Forelimb muscle (tissue), 1 donor: ENCODE results near the gene AGBL4. TPM values are rescaled to one million over a fixed set of nuclear protein-coding genes. Genes with fewer than 3 reads are reported as not detected.

Experiments used
- DNase-seq: peaks from one replicate; pipeline ENCODE4 v3.0.0-alpha.2; 2013; ENCODE audit warnings: low read depth
- polyA plus RNA-seq: library from polyadenylated mRNA; unstranded; fragments of 120-200 nt; gene quantifications from one replicate; pipeline ENCODE4 v1.2.1, GENCODE V29; 2013; ENCODE audit not compliant: insufficient read length

AGBL4 gene
- polyA plus RNA-seq, 1 donor, result 0.15 TPM

DNA sequence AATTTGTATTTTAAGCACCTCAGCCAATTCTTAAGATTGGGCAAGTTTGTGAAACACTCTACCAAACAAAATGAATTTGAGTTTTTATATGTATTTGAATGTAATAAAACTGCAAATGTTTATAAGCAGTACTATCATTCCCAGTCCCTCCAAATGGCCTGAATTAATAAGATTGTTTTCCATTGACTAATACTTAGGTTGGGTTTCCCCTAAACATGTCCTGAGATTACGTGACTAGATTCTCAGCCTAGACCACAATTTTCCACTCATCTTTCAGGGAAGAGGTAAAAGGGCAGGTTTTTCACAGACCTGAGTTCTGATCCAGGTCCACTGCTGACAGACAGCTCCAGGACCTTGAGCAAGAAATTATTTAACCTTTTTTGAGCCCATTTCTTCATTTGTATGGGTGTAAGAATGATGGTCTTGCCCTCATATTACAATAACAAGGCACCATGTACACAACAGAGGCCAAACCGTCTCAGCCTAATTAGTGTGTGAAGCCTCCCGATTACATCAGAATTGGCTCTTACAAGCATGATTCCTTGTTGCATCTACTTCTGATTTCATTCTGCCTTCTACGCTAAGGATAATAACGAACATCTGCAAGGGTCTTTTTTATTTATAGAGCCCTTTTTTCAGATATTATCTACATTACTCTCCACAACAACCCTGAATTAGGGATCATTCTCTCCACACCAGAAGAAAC is 1298.3 kb downstream of the AGBL4 start:
- no peak for DNase-seq

DNA sequence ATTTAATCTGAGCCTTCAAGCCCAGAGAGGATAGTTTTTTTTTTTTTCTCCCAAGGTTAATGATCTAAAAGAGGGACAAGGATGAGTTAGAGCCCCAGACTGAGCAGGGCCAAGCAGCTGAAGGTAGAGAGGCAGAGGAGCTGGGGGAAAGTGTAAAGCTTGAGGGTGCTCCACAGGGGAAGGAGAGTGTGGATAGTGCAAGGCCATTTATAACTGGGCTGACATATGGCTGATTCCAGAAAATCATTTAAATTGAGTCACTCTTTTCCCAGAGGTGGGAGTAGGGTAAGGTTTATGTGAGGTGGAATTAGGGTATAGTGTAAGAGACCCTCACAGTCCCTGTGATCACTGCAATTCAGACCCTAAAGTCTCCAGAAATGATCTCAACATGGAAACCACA is 1302.8 kb downstream of the AGBL4 start:
- no peak for DNase-seq

GRCh38 chr1:48718705-48719104 is 1305.0 kb downstream of the AGBL4 start:
- DNase-seq, result no peak

DNA sequence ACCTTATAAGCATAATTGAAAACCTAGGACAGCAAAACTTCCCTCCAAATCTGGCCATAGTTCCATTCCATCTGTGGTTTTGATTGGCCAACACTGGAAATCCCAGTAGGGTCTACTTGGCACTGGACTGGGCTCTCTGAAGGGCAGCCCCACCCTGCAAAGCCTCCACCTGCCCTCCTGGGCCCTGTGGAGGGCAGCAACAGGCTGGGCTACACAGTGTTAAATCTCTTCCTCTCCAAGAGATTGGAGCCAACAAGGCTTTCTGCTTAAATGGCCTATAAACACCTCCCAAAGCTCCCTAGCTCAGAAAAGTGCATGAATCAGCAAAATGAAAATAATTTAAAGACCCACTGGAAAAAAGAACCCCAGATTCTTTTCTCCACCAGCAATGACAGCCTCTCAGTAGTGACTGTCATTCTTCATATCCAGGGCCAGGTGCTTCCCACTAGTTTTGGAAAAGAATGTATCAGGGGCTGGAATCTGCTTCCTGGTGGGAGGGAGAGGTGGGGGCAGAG is 1305.6 kb downstream of the AGBL4 start:
- DNase-seq, result no peak

DNA sequence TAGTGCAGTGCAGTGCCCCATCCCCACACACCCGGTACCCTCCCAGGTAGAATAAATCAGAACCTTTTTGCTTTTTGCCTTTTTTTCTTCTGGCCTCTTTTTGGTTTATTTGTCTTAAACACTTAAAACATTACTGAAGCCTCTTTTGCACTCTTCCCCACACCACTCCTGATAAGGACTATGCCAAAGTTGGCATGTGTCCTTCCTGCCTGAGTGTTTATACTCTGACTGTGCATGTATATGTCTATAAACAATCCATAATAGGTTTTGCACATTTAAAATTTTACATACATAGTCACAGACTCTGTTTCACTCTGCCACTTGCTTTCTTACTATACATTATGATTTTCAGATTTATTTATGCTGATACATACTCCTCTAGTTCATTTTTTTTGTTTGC is 1306.7 kb downstream of the AGBL4 start:
- no peak for DNase-seq

GRCh38 chr1:48715921-48716320 is 1307.8 kb downstream of the AGBL4 start:
- DNase-seq, result no peak

GRCh38 chr1:48710915-48711314 is 1312.8 kb downstream of the AGBL4 start:
- DNase-seq, result no peak

GRCh38 chr1:48710318-48710717 is 1313.4 kb downstream of the AGBL4 start:
- DNase-seq, result no peak

- no peak for DNase-seq
These were observed 1319.0 kb downstream of the AGBL4 start for GRCh38 chr1:48704736-48705135.

DNA sequence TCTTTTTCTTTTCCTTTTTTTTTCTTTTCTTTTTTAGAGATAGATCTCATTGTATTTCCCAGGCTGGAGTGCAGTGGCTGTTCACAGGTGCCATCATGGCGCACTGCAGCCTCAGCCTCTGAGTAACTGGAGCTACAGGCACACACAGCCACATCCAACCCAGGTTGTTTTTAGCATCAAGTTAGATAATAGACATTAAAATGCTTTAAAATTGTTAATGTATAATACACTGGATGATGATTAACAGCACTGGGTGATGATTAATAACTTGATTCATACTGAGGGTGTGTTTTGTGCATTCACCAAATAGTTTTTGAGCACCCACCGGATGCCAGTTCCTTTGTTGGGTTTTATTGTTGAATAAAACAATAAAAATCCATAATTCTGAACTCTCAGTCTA is 1322.3 kb downstream of the AGBL4 start:
- no peak for DNase-seq

GRCh38 chr1:48697066-48697707 is 1326.6 kb downstream of the AGBL4 start:
- no peak for DNase-seq

DNA sequence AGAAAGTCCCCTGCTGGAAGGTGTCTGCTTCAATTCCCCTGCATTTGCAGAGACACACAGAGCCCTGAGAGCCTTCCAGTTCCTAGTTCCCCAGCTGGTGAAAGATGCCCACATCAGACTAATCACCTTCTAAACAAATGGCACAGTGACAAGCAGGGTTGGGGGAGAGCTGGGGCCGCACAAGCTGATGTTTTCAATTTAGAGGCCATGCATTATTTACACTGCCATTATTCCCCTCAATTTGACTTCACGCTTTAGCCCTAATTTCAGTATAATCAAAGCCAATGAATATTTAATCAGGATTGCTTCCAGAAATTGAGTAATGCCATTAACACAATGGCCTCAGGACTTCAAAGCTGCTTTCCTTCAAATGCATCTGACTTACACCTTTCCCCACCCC is 1328.6 kb downstream of the AGBL4 start:
- DNase-seq, result no peak

DNA sequence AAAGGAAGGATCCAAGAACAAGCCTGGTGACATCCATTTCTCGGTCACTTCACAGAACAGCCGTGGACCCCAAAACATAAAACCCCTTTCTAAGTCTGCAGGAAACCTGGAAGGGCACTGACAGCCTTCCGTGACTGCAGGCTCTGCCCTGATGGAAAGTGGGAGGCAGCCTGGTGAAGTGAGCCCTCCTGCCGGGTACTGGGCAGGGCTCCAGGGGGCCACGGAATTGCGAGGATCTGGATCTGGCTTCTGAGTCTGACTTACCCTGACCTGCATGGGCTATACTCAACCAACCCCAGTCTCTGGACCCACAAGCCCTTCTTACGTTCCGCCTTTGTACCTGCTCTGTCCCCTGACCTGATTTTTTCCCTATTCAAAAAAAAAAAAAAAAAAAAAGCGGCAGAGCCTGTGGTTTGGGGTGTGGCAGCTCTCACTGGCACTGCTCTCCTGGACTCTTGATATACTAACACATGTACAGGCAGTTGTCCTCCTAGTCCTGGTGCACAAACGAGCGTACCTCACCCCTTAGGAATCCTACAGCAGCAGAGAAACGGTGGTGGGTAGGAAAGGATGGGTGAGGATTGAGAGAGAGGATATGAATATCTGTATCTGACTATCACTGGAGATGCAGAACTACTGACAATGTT is 1330.0 kb downstream of the AGBL4 start:
- no peak for DNase-seq

GRCh38 chr1:48693180-48693579 is 1330.6 kb downstream of the AGBL4 start:
- no peak for DNase-seq

DNA sequence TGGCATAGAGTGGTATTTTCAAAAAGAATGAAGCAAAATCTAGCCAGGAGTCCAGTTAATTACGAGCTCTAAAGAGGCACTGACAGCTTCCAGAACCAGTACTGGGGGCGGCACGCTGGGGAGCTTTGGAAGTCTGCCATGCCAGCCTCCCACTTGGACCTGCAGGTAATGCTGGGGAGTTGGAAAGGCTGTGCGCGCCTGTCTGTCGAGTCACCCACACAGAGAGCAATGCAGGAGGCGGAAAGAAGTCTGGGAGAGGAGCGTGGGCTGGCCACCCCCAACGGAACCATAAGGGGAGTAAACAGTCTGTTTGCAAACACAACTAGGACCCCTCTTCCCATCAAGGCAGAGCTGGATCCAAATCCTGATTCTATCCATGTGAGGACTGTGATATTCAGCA is 1331.5 kb downstream of the AGBL4 start:
- DNase-seq, result no peak

GRCh38 chr1:48691429-48692001 is 1332.2 kb downstream of the AGBL4 start:
- no peak for DNase-seq

GRCh38 chr1:48688102-48688760 is 1335.5 kb downstream of the AGBL4 start:
- no peak for DNase-seq

- no peak for DNase-seq
These were observed 1336.3 kb downstream of the AGBL4 start for GRCh38 chr1:48687282-48688045.

- DNase-seq, result no peak
These were observed 1337.6 kb downstream of the AGBL4 start for GRCh38 chr1:48686159-48686558.

GRCh38 chr1:48684381-48684780 is 1339.4 kb downstream of the AGBL4 start:
- DNase-seq, result no peak

DNA sequence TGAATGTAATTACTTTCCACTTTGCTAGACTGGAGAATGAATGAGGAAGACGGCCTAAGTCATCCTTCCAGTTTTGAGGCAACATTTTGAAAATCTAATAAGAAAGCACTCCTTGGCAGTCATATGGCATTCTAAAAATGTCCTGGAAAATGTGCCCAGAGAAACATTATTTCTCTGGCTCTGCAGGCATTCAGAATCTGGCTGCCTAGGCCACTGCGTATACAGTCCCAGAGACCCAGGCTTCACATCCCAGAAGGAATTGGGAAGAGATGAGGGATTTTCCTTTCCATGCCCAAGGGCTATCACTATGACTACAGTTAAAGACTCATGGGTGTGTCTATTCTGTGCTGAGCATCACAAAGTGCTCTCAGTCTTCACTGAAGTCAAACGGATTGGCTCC is 1339.9 kb downstream of the AGBL4 start:
- DNase-seq, result no peak
